HL-60 (cell line): Measurements from ENCODE around the gene MBNL1.
"Not testable (repeated sequence)": the region's sequence is repeated elsewhere in the genome, so short reads cannot be mapped to it uniquely, and the experiment has no call there.

Source experiments
- POLR2AphosphoS5 ChIP-seq: IDR thresholded peaks from 2 replicates; pipeline ENCODE4 v1.6.1; 2012; ENCODE audit warnings: low read depth
- TF ChIP-seq, protein P1 (sequence below): IDR thresholded peaks from one replicate; pipeline ENCODE4 v1.5.1; 2011; ENCODE audit warnings: low read length, control low read depth, inconsistent platforms; ENCODE audit not compliant: insufficient read depth

- TF ChIP-seq, protein P1, sequence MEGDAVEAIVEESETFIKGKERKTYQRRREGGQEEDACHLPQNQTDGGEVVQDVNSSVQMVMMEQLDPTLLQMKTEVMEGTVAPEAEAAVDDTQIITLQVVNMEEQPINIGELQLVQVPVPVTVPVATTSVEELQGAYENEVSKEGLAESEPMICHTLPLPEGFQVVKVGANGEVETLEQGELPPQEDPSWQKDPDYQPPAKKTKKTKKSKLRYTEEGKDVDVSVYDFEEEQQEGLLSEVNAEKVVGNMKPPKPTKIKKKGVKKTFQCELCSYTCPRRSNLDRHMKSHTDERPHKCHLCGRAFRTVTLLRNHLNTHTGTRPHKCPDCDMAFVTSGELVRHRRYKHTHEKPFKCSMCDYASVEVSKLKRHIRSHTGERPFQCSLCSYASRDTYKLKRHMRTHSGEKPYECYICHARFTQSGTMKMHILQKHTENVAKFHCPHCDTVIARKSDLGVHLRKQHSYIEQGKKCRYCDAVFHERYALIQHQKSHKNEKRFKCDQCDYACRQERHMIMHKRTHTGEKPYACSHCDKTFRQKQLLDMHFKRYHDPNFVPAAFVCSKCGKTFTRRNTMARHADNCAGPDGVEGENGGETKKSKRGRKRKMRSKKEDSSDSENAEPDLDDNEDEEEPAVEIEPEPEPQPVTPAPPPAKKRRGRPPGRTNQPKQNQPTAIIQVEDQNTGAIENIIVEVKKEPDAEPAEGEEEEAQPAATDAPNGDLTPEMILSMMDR: not testable (repeated sequence)
- not testable (repeated sequence) for TF ChIP-seq POLR2AphosphoS5
Measured at GRCh38 chr3:152397348-152397747, 128.6 kb downstream of the MBNL1 start.
